Colonic mucosa (tissue), 4 donors: ENCODE results near the gene CDKN1A. TPM values are rescaled to one million over a fixed set of nuclear protein-coding genes. Genes with fewer than 3 reads are reported as not detected.

ENCODE experiments used
- DNase-seq: peaks from one replicate; pipeline ENCODE4 v3.0.0-alpha.2; 2020
- H3K27ac ChIP-seq: fragments of 200-600 bp; one replicate; pipeline ENCODE4 v1.8.0; 2021
- H3K27me3 ChIP-seq: fragments of 200-600 bp; one replicate; pipeline ENCODE4 v1.8.0; 2021
- H3K36me3 ChIP-seq: fragments of 200-600 bp; one replicate; pipeline ENCODE4 v1.8.0; 2021
- H3K4me1 ChIP-seq: fragments of 200-600 bp; one replicate; pipeline ENCODE4 v1.8.0; 2021; ENCODE audit warnings: mild to moderate bottlenecking
- H3K4me3 ChIP-seq: fragments of 200-600 bp; one replicate; pipeline ENCODE4 v1.8.0; 2021
- H3K9ac ChIP-seq, 2 donors: one replicate each; pipeline ENCODE4 v1.7.0; 2013; ENCODE audit warnings: control low read depth in 2 of 2, low read depth in 2 of 2, low read length in 2 of 2
- H3K9me3 ChIP-seq: fragments of 200-600 bp; one replicate; pipeline ENCODE4 v1.8.0; 2021
- CTCF ChIP-seq: fragments of 200-600 bp; IDR thresholded peaks from one replicate; pipeline ENCODE4 v1.8.0; 2022; ENCODE audit warnings: antibody characterized with exemption, mild to moderate bottlenecking
- intact Hi-C: fragments of 100-400 bp; cut with DNase I; formaldehyde crosslinking; loops from one replicate; pipeline ENCODE4 v1.14.1; 2022
- total RNA-seq, 2 donors: library from RNA; stranded (reverse); fragmentation: NEBNext Ultra II Directional in 1 of 2; extraction: Animal tissue kit (Norgen Biotek cat#: 25700) in 1 of 2; gene quantifications; one replicate each; pipeline ENCODE4 v1.2.1, GENCODE V29; 2021
- donor health status: healthy.
- donor health status: DM: no; HTN: no; CAD: no.
- donor health status: DM: no; HTN: no; CAD: no.

The CDKN1A gene
- total RNA-seq, 2 donors from 2014 or later = 157 to 286 TPM

- peaks cover 31% of the 10 kb centered on the region for H3K36me3 ChIP-seq
- no peak overlapping the region for H3K9ac ChIP-seq
- peaks cover 14% of the 10 kb centered on the region for H3K4me1 ChIP-seq
- DNase-seq = no peak
- H3K27ac ChIP-seq = no peak overlapping the region
- H3K4me3 ChIP-seq = no peak overlapping the region
- intact Hi-C loops = no loop called here
- no peaks in the 10 kb centered on the region for H3K27me3 ChIP-seq
- no peaks in the 10 kb centered on the region for H3K9me3 ChIP-seq
- no peak for TF ChIP-seq CTCF
Observed at GRCh38 chr6:36685166-36685924, 6.8 kb downstream of the CDKN1A start.

- DNase-seq = no peak
- Histone ChIP-seq H3K4me3 (no peak overlapping the region), H3K4me1 (peaks cover 14% of the 10 kb centered on the region), H3K36me3 (peaks cover 31% of the 10 kb centered on the region), H3K27me3 (no peaks in the 10 kb centered on the region), H3K9ac (no peak overlapping the region), H3K9me3 (no peaks in the 10 kb centered on the region), H3K27ac (no peak overlapping the region)
- TF ChIP-seq CTCF = no peak
- intact Hi-C loops = no loop called here
Observed at GRCh38 chr6:36685926-36686667, 7.6 kb downstream of the CDKN1A start.

GRCh38 chr6:36686668-36687513 lies 8.4 kb downstream of the CDKN1A start:
- Histone ChIP-seq H3K9me3 (no peaks in the 10 kb centered on the region), H3K9ac (no peak overlapping the region), H3K27me3 (no peaks in the 10 kb centered on the region), H3K4me1 (peaks cover 12% of the 10 kb centered on the region), H3K36me3 (peaks cover 31% of the 10 kb centered on the region), H3K27ac (no peak overlapping the region), H3K4me3 (no peak overlapping the region)
- TF ChIP-seq CTCF = no peak
- intact Hi-C loops = no loop called here
- no peak for DNase-seq

- no peaks in the 10 kb centered on the region for H3K9me3 ChIP-seq
- peaks cover 5% of the 10 kb centered on the region for H3K4me1 ChIP-seq
- no peak overlapping the region for H3K4me3 ChIP-seq
- no peaks in the 10 kb centered on the region for H3K27me3 ChIP-seq
- intact Hi-C loops = no loop called here
- no peak overlapping the region for H3K27ac ChIP-seq
- no peak for TF ChIP-seq CTCF
- H3K9ac ChIP-seq = no peak overlapping the region
- no peak for DNase-seq
- H3K36me3 ChIP-seq = peaks cover 31% of the 10 kb centered on the region
Observed at GRCh38 chr6:36688063-36688738, 9.7 kb downstream of the CDKN1A start.

GRCh38 chr6:36688739-36689075 lies 10.2 kb downstream of the CDKN1A start:
- intact Hi-C loops = no loop called here
- Histone ChIP-seq H3K9ac (no peak overlapping the region), H3K27ac (no peak overlapping the region), H3K9me3 (no peaks in the 10 kb centered on the region), H3K36me3 (peaks cover 31% of the 10 kb centered on the region), H3K4me3 (no peak overlapping the region), H3K4me1 (no peaks in the 10 kb centered on the region), H3K27me3 (no peaks in the 10 kb centered on the region)
- no peak for DNase-seq
- no peak for TF ChIP-seq CTCF
